ENCODE results near the gene CUX1. TPM values are rescaled to one million over a fixed set of nuclear protein-coding genes. Genes with fewer than 3 reads are reported as not detected.
"Not testable (repeated sequence)": the region's sequence is repeated elsewhere in the genome, so short reads cannot be mapped to it uniquely, and the experiment has no call there.

Gene CUX1
- total RNA-seq, 1 donor from 2014 or later = 18.3 TPM

DNA sequence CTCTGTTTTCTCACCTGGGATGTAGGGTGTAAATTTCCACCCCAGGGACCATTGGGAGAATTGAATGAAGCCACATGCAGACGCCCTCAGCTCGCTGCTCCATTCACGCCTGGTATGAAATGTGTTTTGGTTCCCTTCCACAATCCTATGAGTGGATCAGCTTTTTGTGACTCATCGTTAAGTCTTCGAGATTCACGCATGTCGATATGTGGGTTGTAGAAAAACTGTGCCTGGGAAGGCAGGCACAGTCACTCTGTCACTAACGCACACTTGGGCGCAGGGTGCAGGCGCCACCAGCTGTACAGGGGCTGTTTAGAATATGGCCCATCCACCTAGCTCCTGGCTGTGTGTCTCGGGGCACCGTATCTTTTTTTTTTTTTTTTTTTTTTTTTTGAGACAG lies 405.0 kb downstream of the CUX1 start:
- H3K27me3 ChIP-seq (ENCODE audit: control insufficient read depth in 3 of 3, insufficient read depth in 3 of 3, low read length in 3 of 3) = no peaks in the 10 kb centered on the region
- H3K36me3 ChIP-seq (ENCODE audit: control insufficient read depth in 3 of 3, insufficient read depth in 3 of 3, low read length in 3 of 3) = peaks cover 4 to 6% (median 6%) of the 10 kb centered on the region in 3 donors
- H3K4me1 ChIP-seq (ENCODE audit: control insufficient read depth in 3 of 3, insufficient read depth in 3 of 3, low read length in 3 of 3) = no peaks in the 10 kb centered on the region
- H3K9me3 ChIP-seq (ENCODE audit: control insufficient read depth in 3 of 3, low read length in 3 of 3) = no peaks in the 10 kb centered on the region
- H3K27ac ChIP-seq (ENCODE audit: low read depth, low read length) = no peak overlapping the region
- no peak overlapping the region for H3K4me3 ChIP-seq (ENCODE audit: low read length in 3 of 3)
- no peak overlapping the region for H3K9ac ChIP-seq (ENCODE audit: low read depth in 1 of 3, low read length in 3 of 3)

DNA sequence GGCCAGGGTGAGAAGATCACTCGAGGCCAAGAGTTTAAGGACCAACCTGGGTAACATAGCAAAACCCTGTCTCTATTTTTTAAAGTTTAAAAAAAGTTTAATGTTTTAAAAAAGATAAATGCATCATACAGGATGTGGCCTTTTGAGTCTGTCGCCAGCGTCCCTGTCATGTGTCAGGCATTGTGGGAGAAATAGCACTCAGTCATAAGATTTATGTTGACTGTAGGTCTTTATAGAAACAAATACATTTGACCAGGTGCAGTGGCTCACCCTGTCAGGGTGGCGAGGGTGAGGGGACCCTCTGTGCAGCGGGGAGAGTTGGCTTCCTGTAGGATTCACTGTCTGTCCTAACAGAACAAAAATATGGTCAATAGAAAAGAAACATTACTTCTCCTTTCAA lies 405.8 kb downstream of the CUX1 start:
- no peaks in the 10 kb centered on the region for H3K27me3 ChIP-seq (ENCODE audit: control insufficient read depth in 3 of 3, insufficient read depth in 3 of 3, low read length in 3 of 3)
- no peak overlapping the region for H3K27ac ChIP-seq (ENCODE audit: low read depth, low read length)
- peaks cover 7 to 10% (median 9%) of the 10 kb centered on the region in 3 donors for H3K36me3 ChIP-seq (ENCODE audit: control insufficient read depth in 3 of 3, insufficient read depth in 3 of 3, low read length in 3 of 3)
- H3K4me1 ChIP-seq (ENCODE audit: control insufficient read depth in 3 of 3, insufficient read depth in 3 of 3, low read length in 3 of 3) = no peaks in the 10 kb centered on the region
- no peaks in the 10 kb centered on the region for H3K9me3 ChIP-seq (ENCODE audit: control insufficient read depth in 3 of 3, low read length in 3 of 3)
- H3K4me3 ChIP-seq (ENCODE audit: low read length in 3 of 3) = no peak overlapping the region
- H3K9ac ChIP-seq (ENCODE audit: low read depth in 1 of 3, low read length in 3 of 3) = no peak overlapping the region

GRCh38 chr7:102225025-102225424 lies 407.6 kb downstream of the CUX1 start:
- H3K4me1 ChIP-seq (ENCODE audit: control insufficient read depth in 3 of 3, insufficient read depth in 3 of 3, low read length in 3 of 3) = no peaks in the 10 kb centered on the region
- no peak overlapping the region for H3K9ac ChIP-seq (ENCODE audit: low read depth in 1 of 3, low read length in 3 of 3)
- H3K4me3 ChIP-seq (ENCODE audit: low read length in 3 of 3) = no peak overlapping the region
- H3K9me3 ChIP-seq (ENCODE audit: control insufficient read depth in 3 of 3, low read length in 3 of 3) = no peaks in the 10 kb centered on the region
- H3K27me3 ChIP-seq (ENCODE audit: control insufficient read depth in 3 of 3, insufficient read depth in 3 of 3, low read length in 3 of 3) = no peaks in the 10 kb centered on the region
- peaks cover 15 to 20% (median 16%) of the 10 kb centered on the region in 3 donors for H3K36me3 ChIP-seq (ENCODE audit: control insufficient read depth in 3 of 3, insufficient read depth in 3 of 3, low read length in 3 of 3)
- no peak overlapping the region for H3K27ac ChIP-seq (ENCODE audit: low read depth, low read length)

DNA sequence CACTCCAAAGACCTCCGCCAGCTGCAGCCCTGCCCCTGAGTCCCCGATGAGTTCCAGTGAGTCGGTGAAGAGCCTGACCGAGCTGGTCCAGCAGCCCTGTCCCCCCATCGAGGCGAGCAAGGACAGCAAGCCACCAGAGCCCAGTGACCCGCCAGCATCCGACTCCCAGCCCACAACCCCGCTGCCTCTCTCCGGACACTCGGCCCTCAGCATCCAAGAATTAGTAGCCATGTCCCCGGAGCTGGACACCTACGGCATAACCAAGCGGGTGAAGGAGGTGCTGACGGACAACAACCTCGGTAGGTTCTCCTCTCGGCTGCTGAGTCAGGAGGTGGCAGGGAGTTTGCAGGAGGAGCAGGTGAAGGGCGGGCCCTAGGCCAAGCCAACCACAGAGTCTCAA lies 409.9 kb downstream of the CUX1 start:
- H3K9ac ChIP-seq (ENCODE audit: low read depth in 1 of 3, low read length in 3 of 3) = no peak overlapping the region
- no peaks in the 10 kb centered on the region for H3K27me3 ChIP-seq (ENCODE audit: control insufficient read depth in 3 of 3, insufficient read depth in 3 of 3, low read length in 3 of 3)
- H3K4me1 ChIP-seq (ENCODE audit: control insufficient read depth in 3 of 3, insufficient read depth in 3 of 3, low read length in 3 of 3) = peaks cover 0 to 1% (median 0%) of the 10 kb centered on the region in 3 donors
- H3K9me3 ChIP-seq (ENCODE audit: control insufficient read depth in 3 of 3, low read length in 3 of 3) = no peaks in the 10 kb centered on the region
- no peak overlapping the region for H3K27ac ChIP-seq (ENCODE audit: low read depth, low read length)
- peaks cover 16 to 19% (median 19%) of the 10 kb centered on the region in 3 donors for H3K36me3 ChIP-seq (ENCODE audit: control insufficient read depth in 3 of 3, insufficient read depth in 3 of 3, low read length in 3 of 3)
- H3K4me3 ChIP-seq (ENCODE audit: low read length in 3 of 3) = no peak overlapping the region

DNA sequence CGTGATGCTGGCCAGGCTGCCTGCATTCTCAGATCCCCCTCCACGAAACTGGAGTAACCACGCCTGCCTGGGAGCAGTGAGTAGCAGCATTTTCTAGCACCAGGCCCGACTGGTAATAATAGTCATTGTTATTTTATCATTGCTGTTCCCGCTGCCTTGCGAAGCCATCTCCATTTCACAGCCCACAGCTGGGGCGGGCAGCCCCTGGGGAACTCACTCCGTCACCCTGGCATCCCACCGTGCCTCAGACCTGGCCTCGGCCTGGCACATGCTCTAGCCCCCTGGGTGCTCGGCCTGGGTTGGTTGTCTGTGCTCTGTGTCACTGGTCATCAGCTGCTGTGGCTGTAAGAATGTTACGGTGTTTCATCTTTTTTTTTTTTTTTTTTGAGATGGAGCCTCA lies 411.5 kb downstream of the CUX1 start:
- no peaks in the 10 kb centered on the region for H3K9me3 ChIP-seq (ENCODE audit: control insufficient read depth in 3 of 3, low read length in 3 of 3)
- no peak overlapping the region for H3K4me3 ChIP-seq (ENCODE audit: low read length in 3 of 3)
- no peaks in the 10 kb centered on the region for H3K27me3 ChIP-seq (ENCODE audit: control insufficient read depth in 3 of 3, insufficient read depth in 3 of 3, low read length in 3 of 3)
- H3K27ac ChIP-seq (ENCODE audit: low read depth, low read length) = no peak overlapping the region
- no peak overlapping the region for H3K9ac ChIP-seq (ENCODE audit: low read depth in 1 of 3, low read length in 3 of 3)
- peaks cover 16 to 19% (median 19%) of the 10 kb centered on the region in 3 donors for H3K36me3 ChIP-seq (ENCODE audit: control insufficient read depth in 3 of 3, insufficient read depth in 3 of 3, low read length in 3 of 3)
- peaks cover 0 to 7% (median 2%) of the 10 kb centered on the region in 3 donors for H3K4me1 ChIP-seq (ENCODE audit: control insufficient read depth in 3 of 3, insufficient read depth in 3 of 3, low read length in 3 of 3)

GRCh38 chr7:102230162-102230561 lies 412.7 kb downstream of the CUX1 start:
- H3K4me1 ChIP-seq (ENCODE audit: control insufficient read depth in 3 of 3, insufficient read depth in 3 of 3, low read length in 3 of 3); H3K9me3 ChIP-seq (ENCODE audit: control insufficient read depth in 3 of 3, low read length in 3 of 3); H3K4me3 ChIP-seq (ENCODE audit: low read length in 3 of 3); H3K27ac ChIP-seq (ENCODE audit: low read depth, low read length); H3K9ac ChIP-seq (ENCODE audit: low read depth in 1 of 3, low read length in 3 of 3); H3K27me3 ChIP-seq (ENCODE audit: control insufficient read depth in 3 of 3, insufficient read depth in 3 of 3, low read length in 3 of 3): not testable (repeated sequence)
- H3K36me3 ChIP-seq (ENCODE audit: control insufficient read depth in 3 of 3, insufficient read depth in 3 of 3, low read length in 3 of 3) = peaks cover 21 to 28% (median 23%) of the 10 kb centered on the region in 3 donors

DNA sequence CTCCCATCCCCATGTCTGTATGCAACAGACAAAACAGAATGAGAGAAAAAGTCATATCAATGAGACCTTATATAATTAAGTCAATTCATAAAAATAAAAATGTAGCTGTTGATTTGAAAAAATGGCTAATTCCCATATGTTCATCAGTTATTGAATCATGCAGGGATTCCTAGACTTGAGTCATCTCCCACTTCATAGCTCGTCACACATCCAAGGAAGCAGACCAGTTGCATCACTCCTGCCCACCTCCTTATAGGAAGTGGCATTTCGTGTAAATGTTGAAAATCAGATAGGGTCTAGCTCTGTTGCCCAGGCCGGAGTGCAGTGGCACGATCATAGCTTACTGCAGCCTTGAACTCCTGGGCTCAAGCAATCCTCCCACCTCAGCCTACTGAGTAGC lies 413.2 kb downstream of the CUX1 start:
- Histone ChIP-seq H3K36me3 (ENCODE audit: control insufficient read depth in 3 of 3, insufficient read depth in 3 of 3, low read length in 3 of 3) (peaks cover 21 to 29% (median 23%) of the 10 kb centered on the region in 3 donors), H3K9me3 (ENCODE audit: control insufficient read depth in 3 of 3, low read length in 3 of 3) (no peaks in the 10 kb centered on the region), H3K27me3 (ENCODE audit: control insufficient read depth in 3 of 3, insufficient read depth in 3 of 3, low read length in 3 of 3) (no peaks in the 10 kb centered on the region), H3K4me3 (ENCODE audit: low read length in 3 of 3) (no peak overlapping the region), H3K27ac (ENCODE audit: low read depth, low read length) (no peak overlapping the region), H3K9ac (ENCODE audit: low read depth in 1 of 3, low read length in 3 of 3) (no peak overlapping the region), H3K4me1 (ENCODE audit: control insufficient read depth in 3 of 3, insufficient read depth in 3 of 3, low read length in 3 of 3) (peaks cover 0 to 7% (median 2%) of the 10 kb centered on the region in 3 donors)

DNA sequence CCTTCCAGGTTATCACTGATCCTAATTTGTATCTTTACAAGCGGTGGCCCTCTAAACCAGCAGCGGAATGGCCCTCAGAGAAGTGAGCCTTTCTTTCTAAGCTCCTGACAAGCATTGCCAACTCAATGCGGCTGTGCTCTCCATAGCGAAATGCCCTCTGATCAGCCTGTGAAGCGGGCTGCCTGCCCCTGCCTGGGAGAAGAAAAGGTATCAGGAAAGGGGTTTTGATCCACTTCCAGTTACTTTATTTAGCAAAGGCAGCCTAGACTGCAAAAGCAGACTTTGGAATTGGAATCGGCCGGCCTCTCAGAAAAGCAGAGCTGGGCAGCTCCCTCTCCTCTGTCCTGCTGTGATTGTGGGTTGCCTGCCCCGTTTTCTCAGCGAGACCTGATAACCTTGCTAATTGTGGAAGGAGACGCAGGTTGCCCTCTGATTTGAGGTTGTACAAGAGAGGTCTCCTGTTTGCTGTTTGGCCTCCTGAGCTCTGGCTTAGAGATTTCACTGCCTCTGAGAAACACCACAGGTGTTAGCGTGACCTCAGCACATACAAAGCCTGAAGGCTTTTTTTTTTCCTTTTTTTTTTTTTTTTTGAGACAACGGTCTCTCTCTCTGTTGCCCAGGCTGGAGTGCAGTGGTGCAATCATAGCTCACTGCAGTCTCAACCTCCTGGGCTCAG lies 415.3 kb downstream of the CUX1 start:
- Histone ChIP-seq H3K9ac (ENCODE audit: low read depth in 1 of 3, low read length in 3 of 3) (no peak overlapping the region), H3K4me3 (ENCODE audit: low read length in 3 of 3) (no peak overlapping the region), H3K9me3 (ENCODE audit: control insufficient read depth in 3 of 3, low read length in 3 of 3) (no peaks in the 10 kb centered on the region), H3K4me1 (ENCODE audit: control insufficient read depth in 3 of 3, insufficient read depth in 3 of 3, low read length in 3 of 3) (peaks cover 0 to 7% (median 4%) of the 10 kb centered on the region in 3 donors), H3K36me3 (ENCODE audit: control insufficient read depth in 3 of 3, insufficient read depth in 3 of 3, low read length in 3 of 3) (peaks cover 14 to 22% (median 16%) of the 10 kb centered on the region in 3 donors), H3K27me3 (ENCODE audit: control insufficient read depth in 3 of 3, insufficient read depth in 3 of 3, low read length in 3 of 3) (no peaks in the 10 kb centered on the region), H3K27ac (ENCODE audit: low read depth, low read length) (no peak overlapping the region)

GRCh38 chr7:102234131-102234530 lies 416.7 kb downstream of the CUX1 start:
- no peak overlapping the region for H3K4me3 ChIP-seq (ENCODE audit: low read length in 3 of 3)
- H3K27ac ChIP-seq (ENCODE audit: low read depth, low read length) = no peak overlapping the region
- no peaks in the 10 kb centered on the region for H3K27me3 ChIP-seq (ENCODE audit: control insufficient read depth in 3 of 3, insufficient read depth in 3 of 3, low read length in 3 of 3)
- no peak overlapping the region for H3K9ac ChIP-seq (ENCODE audit: low read depth in 1 of 3, low read length in 3 of 3)
- no peaks in the 10 kb centered on the region for H3K9me3 ChIP-seq (ENCODE audit: control insufficient read depth in 3 of 3, low read length in 3 of 3)
- peaks cover 0 to 7% (median 4%) of the 10 kb centered on the region in 3 donors for H3K4me1 ChIP-seq (ENCODE audit: control insufficient read depth in 3 of 3, insufficient read depth in 3 of 3, low read length in 3 of 3)
- peaks cover 7 to 14% (median 9%) of the 10 kb centered on the region in 3 donors for H3K36me3 ChIP-seq (ENCODE audit: control insufficient read depth in 3 of 3, insufficient read depth in 3 of 3, low read length in 3 of 3)

GRCh38 chr7:102234801-102235550 lies 417.6 kb downstream of the CUX1 start:
- no peak overlapping the region for H3K9ac ChIP-seq (ENCODE audit: low read depth in 1 of 3, low read length in 3 of 3)
- peaks cover 0 to 7% (median 4%) of the 10 kb centered on the region in 3 donors for H3K4me1 ChIP-seq (ENCODE audit: control insufficient read depth in 3 of 3, insufficient read depth in 3 of 3, low read length in 3 of 3)
- peaks cover 7 to 18% (median 10%) of the 10 kb centered on the region in 3 donors for H3K36me3 ChIP-seq (ENCODE audit: control insufficient read depth in 3 of 3, insufficient read depth in 3 of 3, low read length in 3 of 3)
- no peak overlapping the region for H3K4me3 ChIP-seq (ENCODE audit: low read length in 3 of 3)
- H3K27ac ChIP-seq (ENCODE audit: low read depth, low read length) = no peak overlapping the region
- H3K9me3 ChIP-seq (ENCODE audit: control insufficient read depth in 3 of 3, low read length in 3 of 3) = no peaks in the 10 kb centered on the region
- H3K27me3 ChIP-seq (ENCODE audit: control insufficient read depth in 3 of 3, insufficient read depth in 3 of 3, low read length in 3 of 3) = no peaks in the 10 kb centered on the region

All from skeletal muscle tissue (tissue), 4 donors.